ENCODE data around the gene PLCB4.

PLCB4 gene

GRCh38 chr20:9398882-9399281 is 330.0 kb downstream of the PLCB4 start:
- no peak overlapping the region for H2AFZ ChIP-seq (ENCODE audit: low read length)

GRCh38 chr20:9399322-9399721 is 330.4 kb downstream of the PLCB4 start:
- no peak overlapping the region for H2BK5ac ChIP-seq (ENCODE audit: low read length)
- H3K4ac ChIP-seq (ENCODE audit: low read length) = no peak overlapping the region
- H4K91ac ChIP-seq (ENCODE audit: low read depth, low read length, poor library complexity) = no peak overlapping the region
- H3K14ac ChIP-seq (ENCODE audit: low read length) = no peak overlapping the region
- no peak overlapping the region for H2BK120ac ChIP-seq (ENCODE audit: low read depth, low read length)
- no peak overlapping the region for H2BK15ac ChIP-seq (ENCODE audit: low read length)
- DNase-seq (ENCODE audit: low spot score) = no peak
- H2AFZ ChIP-seq (ENCODE audit: low read length) = no peak overlapping the region
- H3K36me3 ChIP-seq (replicated peaks in 1 of 2; ENCODE audit: control insufficient read depth in 2 of 2, insufficient read depth in 2 of 2, low read length in 2 of 2) = peaks cover 7 to 18% of the 10 kb centered on the region in 2 donors
- H3K4me1 ChIP-seq (ENCODE audit: control insufficient read depth in 2 of 2, insufficient read depth in 1 of 2, low read depth in 1 of 2, low read length in 2 of 2) = no peaks in the 10 kb centered on the region
- no peak overlapping the region for H3K9ac ChIP-seq (ENCODE audit: low read depth, low read length, poor library complexity)
- H3K79me1 ChIP-seq (ENCODE audit: low read depth, low read length) = no peaks in the 10 kb centered on the region
- H2BK12ac ChIP-seq (ENCODE audit: low read length) = no peak overlapping the region
- no peak overlapping the region for H2AK5ac ChIP-seq (ENCODE audit: low read depth, low read length)
- H3K4me3 ChIP-seq (ENCODE audit: low read length in 2 of 2) = no peak overlapping the region
- no peaks in the 10 kb centered on the region for H3K27me3 ChIP-seq (ENCODE audit: control insufficient read depth in 3 of 3, insufficient read depth in 3 of 3, low read depth in 1 of 3, low read length in 3 of 3)
- peaks cover 0 to 2% of the 10 kb centered on the region in 2 donors for H3K9me3 ChIP-seq (replicated peaks in 1 of 2; ENCODE audit: control insufficient read depth in 2 of 2, insufficient read depth in 1 of 2, low read depth in 1 of 2, low read length in 2 of 2)
- H4K8ac ChIP-seq (ENCODE audit: low read depth, low read length) = no peak overlapping the region
- no peak overlapping the region for H3K18ac ChIP-seq (ENCODE audit: low read length)
- H3K23ac ChIP-seq (ENCODE audit: low read depth, low read length, poor library complexity) = no peak overlapping the region
- WGBS, 2 donors (ENCODE audit: extremely low coverage in 2 of 2, insufficient read length in 2 of 2, insufficient replicate concordance in 1 of 2) = no CpG with 5 or more reads among the region's 1 CpG
- H3K4me2 ChIP-seq (ENCODE audit: insufficient read depth, low read length, poor library complexity, severe bottlenecking) = no peak overlapping the region
- no peak overlapping the region for H3K27ac ChIP-seq (replicated peaks; ENCODE audit: low read length)

More at GRCh38 chr20:9398882-9399281, 330.0 kb downstream of the PLCB4 start:
- DNase-seq (ENCODE audit: low spot score) = no peak
- Histone ChIP-seq H3K4ac (ENCODE audit: low read length) (no peak overlapping the region), H3K36me3 (replicated peaks in 1 of 2; ENCODE audit: control insufficient read depth in 2 of 2, insufficient read depth in 2 of 2, low read length in 2 of 2) (peaks cover 7 to 18% of the 10 kb centered on the region in 2 donors), H3K4me2 (ENCODE audit: insufficient read depth, low read length, poor library complexity, severe bottlenecking) (no peak overlapping the region), H3K27me3 (ENCODE audit: control insufficient read depth in 3 of 3, insufficient read depth in 3 of 3, low read depth in 1 of 3, low read length in 3 of 3) (no peaks in the 10 kb centered on the region), H3K9ac (ENCODE audit: low read depth, low read length, poor library complexity) (no peak overlapping the region), H2AK5ac (ENCODE audit: low read depth, low read length) (no peak overlapping the region), H4K91ac (ENCODE audit: low read depth, low read length, poor library complexity) (no peak overlapping the region), H3K27ac (replicated peaks; ENCODE audit: low read length) (no peak overlapping the region), H3K14ac (ENCODE audit: low read length) (no peak overlapping the region), H2BK120ac (ENCODE audit: low read depth, low read length) (no peak overlapping the region), H3K18ac (ENCODE audit: low read length) (no peak overlapping the region), H3K4me3 (ENCODE audit: low read length in 2 of 2) (no peak overlapping the region), H3K23ac (ENCODE audit: low read depth, low read length, poor library complexity) (no peak overlapping the region), H3K79me1 (ENCODE audit: low read depth, low read length) (no peaks in the 10 kb centered on the region), H3K4me1 (ENCODE audit: control insufficient read depth in 2 of 2, insufficient read depth in 1 of 2, low read depth in 1 of 2, low read length in 2 of 2) (no peaks in the 10 kb centered on the region), H2BK12ac (ENCODE audit: low read length) (no peak overlapping the region), H3K9me3 (replicated peaks in 1 of 2; ENCODE audit: control insufficient read depth in 2 of 2, insufficient read depth in 1 of 2, low read depth in 1 of 2, low read length in 2 of 2) (peaks cover 0 to 2% of the 10 kb centered on the region in 2 donors), H4K8ac (ENCODE audit: low read depth, low read length) (no peak overlapping the region), H2BK5ac (ENCODE audit: low read length) (no peak overlapping the region), H2BK15ac (ENCODE audit: low read length) (no peak overlapping the region)
- no CpG with 5 or more reads among the region's 4 CpGs for WGBS, 2 donors (ENCODE audit: extremely low coverage in 2 of 2, insufficient read length in 2 of 2, insufficient replicate concordance in 1 of 2)

- H3K9ac ChIP-seq (ENCODE audit: low read depth, low read length, poor library complexity) = no peak overlapping the region
- no peak overlapping the region for H2BK12ac ChIP-seq (ENCODE audit: low read length)
- no peak overlapping the region for H4K8ac ChIP-seq (ENCODE audit: low read depth, low read length)
- no peak for DNase-seq (ENCODE audit: low spot score)
- H3K4me2 ChIP-seq (ENCODE audit: insufficient read depth, low read length, poor library complexity, severe bottlenecking) = no peak overlapping the region
- H3K9me3 ChIP-seq (replicated peaks in 1 of 2; ENCODE audit: control insufficient read depth in 2 of 2, insufficient read depth in 1 of 2, low read depth in 1 of 2, low read length in 2 of 2) = peaks cover 0 to 2% of the 10 kb centered on the region in 2 donors
- H3K4ac ChIP-seq (ENCODE audit: low read length) = no peak overlapping the region
- H3K14ac ChIP-seq (ENCODE audit: low read length) = no peak overlapping the region
- H3K27me3 ChIP-seq (ENCODE audit: control insufficient read depth in 3 of 3, insufficient read depth in 3 of 3, low read depth in 1 of 3, low read length in 3 of 3) = no peaks in the 10 kb centered on the region
- H3K36me3 ChIP-seq (replicated peaks in 1 of 2; ENCODE audit: control insufficient read depth in 2 of 2, insufficient read depth in 2 of 2, low read length in 2 of 2) = peaks cover 7 to 15% of the 10 kb centered on the region in 2 donors
- no peak overlapping the region for H2BK15ac ChIP-seq (ENCODE audit: low read length)
- H2BK120ac ChIP-seq (ENCODE audit: low read depth, low read length) = no peak overlapping the region
- no peak overlapping the region for H2AK5ac ChIP-seq (ENCODE audit: low read depth, low read length)
- H3K79me1 ChIP-seq (ENCODE audit: low read depth, low read length) = no peaks in the 10 kb centered on the region
- WGBS, 2 donors (ENCODE audit: extremely low coverage in 2 of 2, insufficient read length in 2 of 2, insufficient replicate concordance in 1 of 2) = no CpG with 5 or more reads among the region's 4 CpGs
- no peak overlapping the region for H4K91ac ChIP-seq (ENCODE audit: low read depth, low read length, poor library complexity)
- no peak overlapping the region for H3K4me3 ChIP-seq (ENCODE audit: low read length in 2 of 2)
- no peak overlapping the region for H3K18ac ChIP-seq (ENCODE audit: low read length)
- H3K23ac ChIP-seq (ENCODE audit: low read depth, low read length, poor library complexity) = no peak overlapping the region
- no peaks in the 10 kb centered on the region for H3K4me1 ChIP-seq (ENCODE audit: control insufficient read depth in 2 of 2, insufficient read depth in 1 of 2, low read depth in 1 of 2, low read length in 2 of 2)
- H2AFZ ChIP-seq (ENCODE audit: low read length) = no peak overlapping the region
- no peak overlapping the region for H2BK5ac ChIP-seq (ENCODE audit: low read length)
- H3K27ac ChIP-seq (replicated peaks; ENCODE audit: low read length) = no peak overlapping the region
Observed at GRCh38 chr20:9400171-9401025, 331.5 kb downstream of the PLCB4 start.

- Histone ChIP-seq H3K79me1 (ENCODE audit: low read depth, low read length) (no peaks in the 10 kb centered on the region), H3K14ac (ENCODE audit: low read length) (no peak overlapping the region), H2BK120ac (ENCODE audit: low read depth, low read length) (no peak overlapping the region), H3K9ac (ENCODE audit: low read depth, low read length, poor library complexity) (no peak overlapping the region), H2AK5ac (ENCODE audit: low read depth, low read length) (no peak overlapping the region), H4K91ac (ENCODE audit: low read depth, low read length, poor library complexity) (no peak overlapping the region), H3K4me1 (ENCODE audit: control insufficient read depth in 2 of 2, insufficient read depth in 1 of 2, low read depth in 1 of 2, low read length in 2 of 2) (no peaks in the 10 kb centered on the region), H3K27me3 (ENCODE audit: control insufficient read depth in 3 of 3, insufficient read depth in 3 of 3, low read depth in 1 of 3, low read length in 3 of 3) (no peaks in the 10 kb centered on the region), H3K4me3 (ENCODE audit: low read length in 2 of 2) (no peak overlapping the region), H3K9me3 (replicated peaks in 1 of 2; ENCODE audit: control insufficient read depth in 2 of 2, insufficient read depth in 1 of 2, low read depth in 1 of 2, low read length in 2 of 2) (peaks cover 0 to 2% of the 10 kb centered on the region in 2 donors), H2BK5ac (ENCODE audit: low read length) (no peak overlapping the region), H3K27ac (replicated peaks; ENCODE audit: low read length) (no peak overlapping the region), H2BK12ac (ENCODE audit: low read length) (no peak overlapping the region), H3K4me2 (ENCODE audit: insufficient read depth, low read length, poor library complexity, severe bottlenecking) (no peak overlapping the region), H3K36me3 (replicated peaks in 1 of 2; ENCODE audit: control insufficient read depth in 2 of 2, insufficient read depth in 2 of 2, low read length in 2 of 2) (peaks cover 7 to 15% of the 10 kb centered on the region in 2 donors), H3K23ac (ENCODE audit: low read depth, low read length, poor library complexity) (no peak overlapping the region), H2BK15ac (ENCODE audit: low read length) (no peak overlapping the region), H2AFZ (ENCODE audit: low read length) (no peak overlapping the region), H3K18ac (ENCODE audit: low read length) (no peak overlapping the region), H4K8ac (ENCODE audit: low read depth, low read length) (no peak overlapping the region), H3K4ac (ENCODE audit: low read length) (no peak overlapping the region)
- no peak for DNase-seq (ENCODE audit: low spot score)
- WGBS, 2 donors (ENCODE audit: extremely low coverage in 2 of 2, insufficient read length in 2 of 2, insufficient replicate concordance in 1 of 2) = no CpG with 5 or more reads among the region's 3 CpGs
Observed at GRCh38 chr20:9401371-9401770, 332.5 kb downstream of the PLCB4 start.
